ENCODE results near the gene KRTAP1-4.

- TF ChIP-seq CTCF (IDR thresholded peaks at IDR 0.05; ENCODE audit: low read length) (no peak), EZH2 (IDR thresholded peaks at IDR 0.05; ENCODE audit: borderline replicate concordance, low read length) (no peak)
These were observed 7.9 kb upstream of the KRTAP1-4 start for GRCh38 chr17:41037853-41038350.
